ENCODE results near the gene BAZ2B.

The BAZ2B gene

DNA sequence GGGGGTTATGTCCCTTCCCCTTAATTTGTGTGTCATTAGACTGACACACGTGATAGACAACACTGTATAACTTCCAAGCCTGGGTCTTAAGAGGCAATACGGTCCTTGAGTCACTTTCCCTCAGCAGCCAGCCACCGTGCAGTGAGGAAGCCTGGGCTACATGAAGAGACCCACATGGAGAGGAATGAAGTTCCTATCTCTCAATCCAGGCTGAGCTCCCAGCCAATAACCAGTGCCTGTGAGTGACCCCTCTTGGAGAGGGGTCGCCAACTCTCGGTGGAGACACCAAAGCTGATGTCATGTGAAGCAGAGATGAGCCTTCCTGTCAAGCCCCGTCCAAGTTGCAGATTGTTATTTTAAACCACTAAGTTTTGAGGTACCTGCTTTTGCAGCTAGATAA is 324.2 kb downstream of the BAZ2B start:
- DNase-seq = no peak

DNA sequence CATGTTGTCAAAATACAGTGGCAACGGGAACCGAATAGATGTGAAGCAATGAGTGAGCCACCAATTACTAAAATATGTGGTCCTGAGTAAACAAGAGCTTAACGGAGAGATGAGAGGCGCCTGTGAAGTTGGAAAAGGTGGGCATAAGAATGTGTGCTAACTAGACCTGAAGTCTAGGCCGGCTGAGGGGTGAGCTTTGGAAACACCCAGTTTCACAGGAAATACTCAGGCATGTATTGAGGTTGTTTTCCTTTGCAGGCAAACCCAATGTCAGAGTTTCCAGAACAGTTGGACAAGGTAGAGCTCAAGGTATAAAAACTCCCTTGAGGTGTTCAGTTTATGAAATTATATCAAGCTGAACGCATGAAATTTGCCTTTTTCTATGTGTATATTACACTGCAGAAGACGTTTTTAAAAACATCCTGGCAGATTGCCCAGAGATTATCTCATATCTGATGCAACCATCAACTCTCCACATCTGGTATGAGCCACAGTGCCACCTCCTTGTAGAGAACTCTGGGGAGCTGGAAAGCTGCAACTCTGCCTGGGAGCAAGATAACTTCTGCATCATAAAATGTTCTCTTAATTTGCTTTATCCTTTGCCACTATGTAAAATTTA is 325.9 kb downstream of the BAZ2B start:
- DNase-seq = no peak

DNA sequence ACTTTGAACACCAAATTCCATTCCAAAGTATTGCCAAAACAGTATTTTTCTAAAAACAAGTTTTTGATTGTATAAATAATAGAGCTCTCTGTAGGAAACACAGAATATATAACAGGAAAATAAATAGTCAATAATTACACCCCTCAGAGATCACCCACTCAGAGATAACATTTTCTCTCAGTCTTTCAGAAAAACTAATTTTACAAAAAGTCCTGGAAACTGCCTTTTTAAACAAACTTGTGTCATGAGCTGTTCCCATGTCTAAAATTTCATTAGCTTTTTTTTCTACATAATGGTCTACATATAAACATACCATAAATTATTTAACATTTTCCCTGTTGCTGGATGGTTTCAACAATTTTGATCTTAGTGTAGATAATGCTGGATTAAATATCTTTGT is 328.6 kb downstream of the BAZ2B start:
- no peak for DNase-seq

DNA sequence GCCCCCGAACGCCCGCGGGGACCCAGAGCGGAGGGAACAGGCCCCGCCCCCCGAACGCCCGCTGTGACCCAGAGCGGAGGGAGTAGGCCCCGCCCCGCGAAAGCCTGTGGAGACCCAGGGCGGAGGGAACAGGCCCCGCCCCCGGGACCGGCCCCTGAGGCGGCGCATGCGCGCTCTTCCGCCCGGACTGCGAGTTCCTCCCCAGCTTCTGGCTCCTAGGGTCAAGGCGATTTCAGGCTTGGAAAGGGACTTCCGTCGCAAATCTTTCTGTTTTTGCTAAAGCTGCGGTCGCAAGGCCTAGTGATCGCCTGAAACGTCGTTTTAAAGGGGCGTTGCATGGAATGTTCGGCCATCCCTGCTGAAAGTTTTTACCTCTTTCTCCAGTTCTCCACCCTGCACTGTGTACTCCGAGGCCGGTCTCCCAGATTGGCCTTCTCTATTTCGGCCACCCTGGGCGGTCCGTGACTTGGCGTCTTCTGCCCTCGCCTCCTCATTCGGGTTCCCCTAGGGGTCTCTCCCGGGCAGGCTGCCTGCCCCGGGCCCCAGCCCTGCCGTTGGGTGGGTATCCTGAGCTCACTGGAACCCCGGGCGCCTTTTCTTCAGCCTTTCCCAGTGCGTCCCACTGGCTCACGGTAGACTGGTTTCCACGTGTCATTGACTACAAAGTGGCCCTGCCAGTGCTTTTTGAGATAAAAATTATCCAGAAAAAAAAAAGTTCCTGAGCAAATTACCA is 329.5 kb downstream of the BAZ2B start:
- DNase-seq = peak; percentile 97

DNA sequence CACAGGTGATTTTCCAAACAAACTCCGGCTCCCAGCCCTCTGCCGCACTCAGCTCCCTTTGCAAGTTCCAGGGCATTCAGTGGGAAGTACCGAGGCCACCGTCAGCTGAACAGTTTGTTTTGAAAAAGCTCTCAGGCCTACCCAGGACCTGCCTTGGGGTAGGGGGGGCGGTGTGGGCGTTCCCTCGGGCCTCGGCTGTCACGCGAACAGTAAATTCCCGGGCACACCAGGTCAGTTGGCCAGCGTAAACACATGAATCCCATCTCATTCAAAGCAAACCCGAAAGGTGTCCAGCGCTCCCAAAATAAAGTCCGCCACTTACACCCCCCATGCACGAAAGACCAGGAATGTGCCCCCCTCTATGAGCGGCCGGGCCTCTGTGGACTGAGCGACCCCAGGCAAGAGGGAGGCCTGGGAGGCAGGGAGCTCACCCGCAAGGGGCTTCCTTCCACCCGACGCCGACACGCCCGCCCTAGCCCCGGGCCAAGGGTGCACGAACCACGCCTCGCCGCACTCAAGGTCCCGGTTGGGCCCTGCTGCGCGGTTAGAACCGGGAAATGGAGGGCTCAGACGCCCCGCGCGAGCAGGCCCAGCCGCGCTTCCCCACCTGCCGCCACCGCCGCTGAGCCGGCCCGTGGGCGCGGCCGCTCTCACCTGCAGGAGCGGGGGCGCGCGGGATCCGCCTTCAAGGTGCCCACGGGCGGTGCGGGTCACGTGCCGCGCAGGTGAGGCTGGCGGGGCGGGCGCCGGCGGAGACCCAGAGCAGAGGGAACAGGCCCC is 330.2 kb downstream of the BAZ2B start, which contains the start of gene WDSUB1:
WDSUB1 (minus strand) TSS at position 775 of the 780 bp plus-strand sequence. CDS start 3,634 bp downstream, outside the sequence.
- DNase-seq = peak; percentile 1 to 10

DNA sequence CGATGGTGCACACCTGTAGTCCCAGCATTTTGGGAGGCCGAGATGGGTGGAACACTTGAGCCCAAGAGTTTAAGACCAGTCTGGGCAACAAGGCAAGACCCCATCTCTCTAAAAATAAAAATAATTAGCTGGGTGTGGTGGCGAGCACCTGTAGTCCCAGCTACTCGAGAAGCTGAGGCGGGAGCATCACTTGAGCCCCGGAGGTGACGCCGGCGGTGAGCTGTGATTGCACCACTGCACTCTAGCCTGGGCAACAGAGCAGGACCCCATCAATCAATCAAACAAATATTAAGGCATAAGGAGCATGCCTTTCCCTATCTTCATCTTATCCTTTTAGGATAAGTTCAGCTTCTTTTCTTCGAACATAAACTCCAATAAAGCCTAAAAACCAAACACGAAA is 330.9 kb downstream of the BAZ2B start:
- DNase-seq = no peak

DNA sequence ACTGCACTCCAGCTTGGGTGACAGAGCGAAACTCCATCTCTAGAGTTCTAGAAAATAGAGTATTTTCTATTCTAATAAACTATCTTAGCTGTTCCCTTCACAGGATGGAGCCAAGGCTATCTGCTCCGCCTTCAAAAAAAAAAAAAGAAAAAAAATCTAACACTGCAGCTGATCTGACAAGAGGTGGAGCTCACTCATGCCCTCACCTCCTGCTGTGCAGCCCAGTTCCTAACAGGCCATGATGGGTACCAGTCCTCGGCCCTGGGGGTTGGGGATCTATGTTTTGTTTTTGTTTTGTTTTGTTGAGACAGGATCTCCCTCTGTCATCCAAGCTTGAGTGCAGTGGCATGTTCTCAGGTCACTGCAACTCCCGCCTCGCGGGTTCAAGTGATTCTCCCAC is 332.8 kb downstream of the BAZ2B start:
- no peak for DNase-seq

DNA sequence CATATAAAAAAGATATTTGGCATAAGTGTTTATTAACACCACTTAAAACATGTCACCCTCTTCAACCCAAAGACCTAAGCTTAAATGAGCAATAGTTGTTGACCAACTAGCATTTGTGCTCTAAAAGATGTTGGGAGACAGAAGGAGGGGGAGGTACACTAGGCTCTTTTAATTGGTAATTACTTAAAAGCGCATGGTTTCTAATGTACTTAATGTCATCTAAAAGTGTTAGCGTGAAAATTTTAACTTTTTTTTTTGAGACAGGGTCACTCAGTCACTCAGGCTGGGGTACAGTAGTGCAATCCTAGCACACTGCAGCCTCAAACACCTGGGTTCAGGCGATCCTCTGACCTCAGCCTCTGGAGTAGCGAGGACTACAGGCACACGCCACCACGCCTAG is 335.3 kb downstream of the BAZ2B start:
- DNase-seq = no peak

DNA sequence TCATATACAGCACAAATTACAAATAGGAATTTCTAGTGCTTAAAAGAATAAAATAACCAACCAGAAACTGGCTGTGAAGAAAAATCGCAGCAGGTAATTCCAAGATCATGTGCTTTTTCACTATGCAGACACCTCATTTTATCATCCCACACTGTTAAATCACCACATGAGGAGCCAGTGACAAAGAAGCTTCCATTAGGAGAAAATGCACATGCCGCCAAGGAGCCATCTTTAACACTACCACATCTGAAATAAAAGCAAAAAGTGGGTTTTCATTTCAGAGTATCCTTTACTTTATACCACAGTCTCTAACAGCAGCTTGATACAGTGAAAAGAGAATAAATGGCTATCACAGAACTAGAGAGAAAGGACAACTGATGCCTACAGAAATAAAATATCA is 336.6 kb downstream of the BAZ2B start:
- no peak for DNase-seq

DNA sequence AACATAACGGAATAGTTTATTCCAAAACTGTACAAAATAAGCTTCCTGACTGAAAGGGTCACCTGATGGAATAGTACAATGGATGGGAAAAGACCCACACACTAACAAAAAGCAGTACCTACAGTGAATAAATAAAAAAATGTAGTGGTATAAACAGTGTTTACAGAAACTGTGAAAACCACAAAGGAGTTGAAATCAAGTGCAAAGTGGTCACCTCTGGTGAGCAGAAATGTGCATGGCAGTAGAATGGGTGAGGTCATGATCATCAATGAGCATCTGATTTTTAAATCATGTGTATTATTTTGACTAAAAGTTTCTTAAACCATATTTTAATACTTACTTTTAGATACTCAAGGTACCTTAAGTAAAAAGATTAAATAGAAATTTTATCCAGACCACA is 341.2 kb downstream of the BAZ2B start:
- no peak for DNase-seq

DNA sequence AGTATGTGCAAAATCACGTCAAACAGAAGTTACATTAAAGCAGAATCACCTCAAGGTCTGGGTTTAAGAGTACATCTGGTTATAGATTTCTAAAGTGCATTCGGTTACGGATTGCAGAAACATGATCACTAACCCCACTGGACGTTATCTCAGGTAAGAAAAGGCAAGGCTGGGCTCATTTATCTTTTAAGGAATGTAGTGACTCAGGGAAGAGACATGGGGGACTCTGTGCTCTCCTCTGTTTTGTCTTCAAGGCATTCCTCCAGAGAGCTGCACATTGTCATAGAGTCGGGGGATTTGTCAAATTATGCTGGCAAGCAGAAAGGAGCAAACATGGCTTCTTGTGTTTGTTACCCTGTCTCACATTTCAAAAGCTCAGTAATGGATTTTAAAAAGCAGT is 344.2 kb downstream of the BAZ2B start:
- DNase-seq = no peak

DNA sequence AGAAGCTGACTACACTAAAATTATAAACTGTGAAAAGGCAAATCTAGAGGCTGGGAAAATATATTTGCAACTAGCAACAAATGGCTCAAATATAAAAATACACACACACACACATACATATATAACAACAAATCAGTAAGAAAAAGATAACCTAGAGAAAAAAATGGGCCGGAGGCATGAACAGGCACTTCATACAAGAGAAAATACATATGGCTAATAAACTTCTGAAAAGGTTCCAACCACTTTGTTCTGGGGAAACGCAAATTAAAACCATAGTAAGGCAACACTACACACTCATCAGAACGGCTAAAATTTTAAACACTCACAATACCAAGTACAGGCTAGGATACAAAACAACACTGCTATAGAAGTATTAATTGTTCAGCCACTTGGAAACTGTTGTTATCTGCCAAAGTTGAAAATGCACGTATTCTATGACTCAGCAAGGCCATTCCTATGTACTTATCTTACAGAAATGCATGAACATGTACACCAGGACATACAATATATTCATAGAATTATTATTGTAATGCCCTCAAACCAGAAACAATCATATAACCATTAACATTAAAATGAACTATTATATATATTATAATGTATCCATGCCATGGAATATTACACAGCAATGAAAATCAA is 345.5 kb downstream of the BAZ2B start:
- no peak for DNase-seq
